NCI-H1048 (cell line): ENCODE data around the gene SLC35C1.
"Not testable (repeated sequence)": the region's sequence is repeated elsewhere in the genome, so short reads cannot be mapped to it uniquely, and the experiment has no call there.

Source experiments
- DNase-seq: peaks from one replicate; lab custom pipeline; 2025; lab: John Stamatoyannopoulos, UW

Gene SLC35C1

GRCh38 chr11:45811109-45811435 is 6.1 kb downstream of the SLC35C1 start:
- DNase-seq = no peak

GRCh38 chr11:45811571-45812290 is 6.8 kb downstream of the SLC35C1 start:
- DNase-seq = no peak

GRCh38 chr11:45812581-45813548 is 7.9 kb downstream of the SLC35C1 start:
- no peak for DNase-seq

DNA sequence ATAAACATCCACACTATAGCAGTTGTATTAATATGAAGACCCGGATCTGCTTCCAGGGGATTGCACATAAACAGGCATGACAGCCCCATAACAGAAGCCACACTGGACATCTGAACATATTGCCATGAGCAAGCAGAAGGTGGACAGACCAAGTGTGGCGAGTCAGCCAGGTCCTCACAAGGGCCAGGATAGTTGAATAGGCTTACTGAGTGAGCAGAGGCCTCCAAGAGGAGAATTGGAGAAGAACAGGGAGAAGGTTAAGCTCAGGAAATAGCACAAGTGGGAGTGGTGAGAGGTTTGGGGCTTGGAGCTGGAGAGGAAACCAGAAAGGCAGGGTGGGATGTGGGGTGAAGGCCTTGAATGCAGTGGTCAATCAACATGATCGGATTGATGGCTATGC is 10.8 kb downstream of the SLC35C1 start:
- DNase-seq = no peak

DNA sequence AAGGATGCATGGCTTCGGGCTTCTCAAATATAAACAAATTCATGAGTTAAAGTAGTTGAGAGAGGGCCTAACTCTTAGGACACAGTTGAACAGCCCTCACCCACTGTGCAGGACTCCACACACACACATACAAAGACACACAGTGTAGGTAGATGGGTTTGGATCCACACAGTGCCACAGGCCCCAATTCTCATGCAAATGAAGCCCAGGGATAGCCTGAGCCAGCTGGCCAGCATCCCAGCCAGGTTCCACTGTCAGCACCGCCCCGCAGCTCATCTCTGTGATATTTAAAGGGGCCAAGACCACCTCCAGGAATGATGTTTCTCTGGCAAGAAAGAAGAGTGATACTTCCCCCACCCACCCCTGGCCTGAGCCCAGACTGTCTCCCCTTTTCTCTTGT is 11.7 kb downstream of the SLC35C1 start:
- DNase-seq = peak; percentile 44

- no peak for DNase-seq
Observed at GRCh38 chr11:45817191-45817590, 12.2 kb downstream of the SLC35C1 start.

DNA sequence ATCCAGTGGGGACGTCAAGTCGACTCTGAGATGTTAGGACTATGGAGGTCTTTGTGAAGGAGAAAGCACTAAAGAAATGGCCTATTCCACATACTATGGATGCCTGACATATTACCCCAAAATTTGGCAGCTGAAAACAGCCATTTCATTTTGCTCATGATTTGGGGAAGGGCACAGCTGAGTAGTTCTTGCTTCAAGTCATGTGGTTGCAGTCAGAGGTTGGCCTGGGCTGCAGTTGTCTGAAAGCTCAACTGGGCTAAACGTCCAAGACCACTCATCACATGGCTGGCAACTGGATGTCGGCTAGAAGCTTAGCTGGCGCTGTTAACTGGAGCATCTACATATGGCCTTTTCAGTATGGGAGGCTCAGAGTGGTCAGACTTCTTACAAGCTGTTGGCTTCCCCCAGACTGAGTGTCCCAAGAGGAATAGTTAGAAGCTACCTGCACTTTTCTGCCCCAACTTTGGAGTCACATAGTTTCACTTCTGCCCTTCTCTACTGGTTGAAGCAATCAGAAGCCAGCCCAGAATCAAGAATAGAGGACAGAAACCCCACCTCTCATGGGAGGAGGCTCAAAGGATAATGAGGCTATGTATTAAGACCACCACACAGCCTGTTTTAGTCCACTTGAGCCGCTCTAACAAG is 14.1 kb downstream of the SLC35C1 start:
- no peak for DNase-seq

- DNase-seq = no peak
Observed at GRCh38 chr11:45820211-45820857, 15.4 kb downstream of the SLC35C1 start.

DNA sequence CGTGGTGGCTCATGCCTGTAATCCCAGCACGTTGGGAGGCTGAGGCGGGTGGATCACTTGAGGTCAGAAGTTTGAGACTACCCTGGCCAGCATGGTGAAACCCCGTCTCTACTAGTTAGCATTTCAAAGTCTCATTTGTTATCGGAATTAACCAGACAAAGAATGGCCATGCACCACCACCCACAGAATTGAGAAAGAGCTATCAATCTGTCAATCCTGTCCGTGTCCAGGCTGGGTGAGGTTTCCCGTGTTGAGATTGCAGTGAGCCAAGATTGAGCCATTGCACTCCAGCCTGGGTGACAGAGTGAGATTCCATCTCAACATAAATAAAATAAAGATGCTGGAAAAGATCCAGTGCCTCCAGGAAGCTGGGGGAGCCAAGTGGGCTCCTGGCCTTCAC is 21.5 kb downstream of the SLC35C1 start:
- DNase-seq = not testable (repeated sequence)

- no peak for DNase-seq
Observed at GRCh38 chr11:45827123-45827522, 22.2 kb downstream of the SLC35C1 start.

DNA sequence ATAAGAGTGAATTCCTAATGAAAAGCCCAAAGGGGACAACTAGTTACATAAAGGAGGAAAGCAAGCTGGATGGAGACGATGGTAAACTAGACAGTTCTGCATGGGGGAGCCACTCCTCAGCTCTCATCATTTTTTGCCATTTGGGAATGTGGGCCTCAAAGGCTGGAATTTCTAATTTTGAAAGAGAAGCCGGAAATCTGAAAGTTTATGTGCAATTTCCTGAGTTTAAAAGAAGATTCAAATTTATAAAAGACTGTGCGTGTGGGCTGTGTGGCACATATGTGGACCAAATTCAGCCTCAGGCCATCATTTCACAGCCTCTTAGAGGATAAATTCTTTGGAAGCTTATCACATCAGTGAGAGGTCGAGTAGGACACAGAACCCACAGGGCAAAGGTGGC is 24.0 kb downstream of the SLC35C1 start:
- DNase-seq = no peak

GRCh38 chr11:45830596-45830995 is 25.6 kb downstream of the SLC35C1 start:
- no peak for DNase-seq

DNA sequence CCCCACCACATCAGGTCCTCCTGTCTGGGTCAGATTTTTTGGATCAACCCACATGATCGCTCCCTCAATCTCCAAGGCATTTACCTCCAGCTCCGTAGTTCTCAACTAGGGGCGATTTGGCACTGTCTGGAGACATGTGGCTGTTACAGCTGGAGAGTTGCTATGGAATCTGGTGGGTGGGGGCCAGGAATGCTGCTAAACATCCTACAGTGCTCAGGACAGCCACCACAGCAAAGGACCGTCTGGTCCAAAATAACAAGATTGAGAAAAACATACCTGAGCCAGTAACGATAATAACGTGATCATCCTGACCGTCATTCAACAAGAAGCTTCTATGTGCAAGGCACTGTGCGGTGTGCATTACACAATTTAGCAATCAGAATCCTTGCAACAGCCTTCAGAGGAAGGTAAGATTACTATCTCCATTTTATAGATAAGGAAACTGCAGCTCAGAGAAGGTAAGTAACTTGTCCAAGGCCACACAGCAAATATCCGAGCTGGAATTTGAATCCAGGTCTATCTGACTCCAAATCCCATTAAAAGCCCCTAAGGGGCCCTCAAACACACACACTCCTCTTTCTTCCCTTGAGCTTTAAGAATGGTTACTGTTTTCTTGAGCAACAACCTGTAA is 28.0 kb downstream of the SLC35C1 start:
- no peak for DNase-seq

DNA sequence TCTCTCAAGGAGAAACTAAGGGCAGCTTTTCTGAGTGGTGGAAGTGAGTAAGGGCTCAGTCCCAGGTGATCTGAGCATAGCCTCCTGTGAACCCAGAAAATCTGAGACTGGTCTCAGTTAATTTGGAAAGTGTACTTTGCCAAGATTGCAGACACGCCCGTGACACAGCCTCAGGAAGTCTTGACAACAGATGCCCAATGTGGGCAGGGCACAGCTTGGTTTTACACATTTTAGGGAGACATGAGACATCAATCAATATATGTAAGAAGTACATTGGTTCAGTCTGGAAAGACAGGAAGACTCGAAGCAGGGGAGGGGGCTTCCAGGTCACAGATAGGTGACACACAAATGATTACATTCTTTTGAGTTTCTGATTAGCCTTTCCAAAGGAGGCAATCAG is 28.8 kb downstream of the SLC35C1 start:
- no peak for DNase-seq

GRCh38 chr11:45834298-45834756 is 29.4 kb downstream of the SLC35C1 start:
- DNase-seq = no peak

- no peak for DNase-seq
Observed at GRCh38 chr11:45839204-45839603, 34.3 kb downstream of the SLC35C1 start.

GRCh38 chr11:45840251-45840650 is 35.3 kb downstream of the SLC35C1 start:
- DNase-seq = not testable (repeated sequence)

- peak; percentile 62 for DNase-seq
Observed at GRCh38 chr11:45843158-45843924, 38.4 kb downstream of the SLC35C1 start.

DNA sequence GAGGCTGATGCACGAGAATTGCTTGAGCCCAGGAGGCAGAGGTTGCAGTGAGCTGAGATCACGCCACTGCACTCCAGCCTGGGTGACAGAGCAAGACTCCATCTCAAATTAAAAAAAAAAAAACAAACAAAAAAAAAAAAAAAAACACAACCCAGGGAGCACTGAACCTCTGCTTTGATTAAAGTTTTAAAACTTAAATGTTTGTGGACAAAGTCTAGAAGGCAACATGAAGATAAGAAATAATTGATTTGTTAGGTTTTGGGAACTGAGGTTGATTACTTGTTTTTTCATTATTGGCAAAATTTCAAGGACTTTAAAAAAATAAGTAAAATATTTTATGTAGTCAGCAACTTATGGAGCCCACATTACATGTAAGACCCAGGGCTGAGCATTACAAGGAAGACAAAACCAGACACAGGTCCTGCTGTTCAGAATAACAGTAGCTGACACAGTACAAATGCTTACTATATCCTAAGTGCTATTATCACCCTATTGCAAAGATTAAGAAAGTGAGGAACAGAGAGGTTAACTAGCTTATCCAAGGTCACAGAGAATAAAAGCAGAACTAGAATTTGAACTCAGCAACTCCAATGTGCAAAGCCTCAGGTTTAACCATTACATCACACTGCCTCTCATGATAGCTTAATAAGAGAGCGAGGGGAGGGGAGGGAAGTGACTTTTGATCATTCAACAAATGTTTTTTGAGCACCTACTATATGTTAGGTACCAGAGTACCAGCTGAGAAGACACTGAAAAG is 40.1 kb downstream of the SLC35C1 start:
- no peak for DNase-seq

DNA sequence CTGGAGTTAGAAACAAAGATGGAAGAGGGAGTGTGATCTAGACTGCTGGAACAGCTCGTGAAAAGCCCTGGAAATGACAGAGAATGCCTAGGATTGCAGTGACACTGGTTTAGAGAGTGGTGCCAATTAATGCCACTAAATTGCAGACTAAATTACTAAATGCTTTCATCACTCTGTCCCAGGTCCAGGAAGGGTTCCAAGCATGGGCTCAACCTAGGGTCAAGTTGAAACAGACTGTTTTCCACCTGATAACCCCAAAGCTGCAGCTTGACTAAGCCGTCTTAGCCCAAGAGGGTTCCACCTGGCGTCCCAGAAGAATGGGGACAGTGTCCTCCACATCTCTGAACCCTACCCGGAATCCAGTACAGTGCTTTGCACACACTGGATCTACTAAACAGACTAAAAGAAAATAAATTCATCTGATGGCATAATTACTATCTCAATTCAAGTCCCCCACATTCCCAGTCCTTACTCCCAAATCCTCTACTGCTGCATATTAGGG is 41.3 kb downstream of the SLC35C1 start:
- DNase-seq = no peak
